Measurements from ENCODE around the gene SGMS1.
"Not testable (repeated sequence)": the region's sequence is repeated elsewhere in the genome, so short reads cannot be mapped to it uniquely, and the experiment has no call there.

SGMS1 gene

GRCh38 chr10:50281210-50281966, 342.4 kb downstream of the SGMS1 start:
- no peak for DNase-seq

DNA sequence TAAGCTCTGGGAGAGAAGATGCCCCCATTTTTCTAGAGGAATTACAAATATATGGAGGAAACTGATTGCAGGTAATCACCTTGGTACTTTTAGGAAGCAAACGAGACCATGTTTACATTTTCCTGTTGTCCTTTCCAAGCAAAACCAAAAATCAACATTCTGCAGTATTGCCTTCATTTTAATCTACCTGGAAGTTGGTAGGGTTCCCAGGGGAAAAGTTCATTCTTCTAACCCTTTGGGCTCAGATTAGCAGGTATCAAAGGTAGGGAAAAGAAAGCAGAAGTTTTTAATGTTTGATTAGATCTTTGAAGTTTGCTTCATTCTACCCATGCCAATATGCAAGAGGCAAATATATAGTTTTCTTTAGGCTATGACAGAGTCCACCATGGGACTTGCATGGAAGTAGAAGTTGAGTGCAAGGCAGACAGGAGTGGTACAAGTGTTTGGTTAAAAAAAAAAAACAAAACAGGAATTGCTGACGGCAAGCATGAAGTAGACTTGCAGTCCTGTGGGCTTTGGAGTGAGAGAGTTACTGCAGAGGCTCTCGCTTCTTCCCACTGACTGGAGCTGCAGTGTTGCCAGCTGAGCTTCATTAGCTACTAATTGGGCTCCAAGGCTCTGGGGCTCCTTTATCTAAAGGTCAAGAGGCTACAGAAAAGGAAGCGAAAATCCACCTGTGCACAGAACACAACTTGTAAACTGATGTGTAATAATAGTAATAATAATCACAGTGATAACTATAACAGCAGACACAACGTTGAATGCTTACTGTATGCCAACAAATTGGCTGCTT, 343.5 kb downstream of the SGMS1 start:
- peak; percentile 69 for DNase-seq

- peak; percentile 41 for DNase-seq
These were observed 344.3 kb downstream of the SGMS1 start for GRCh38 chr10:50279489-50279888.

DNA sequence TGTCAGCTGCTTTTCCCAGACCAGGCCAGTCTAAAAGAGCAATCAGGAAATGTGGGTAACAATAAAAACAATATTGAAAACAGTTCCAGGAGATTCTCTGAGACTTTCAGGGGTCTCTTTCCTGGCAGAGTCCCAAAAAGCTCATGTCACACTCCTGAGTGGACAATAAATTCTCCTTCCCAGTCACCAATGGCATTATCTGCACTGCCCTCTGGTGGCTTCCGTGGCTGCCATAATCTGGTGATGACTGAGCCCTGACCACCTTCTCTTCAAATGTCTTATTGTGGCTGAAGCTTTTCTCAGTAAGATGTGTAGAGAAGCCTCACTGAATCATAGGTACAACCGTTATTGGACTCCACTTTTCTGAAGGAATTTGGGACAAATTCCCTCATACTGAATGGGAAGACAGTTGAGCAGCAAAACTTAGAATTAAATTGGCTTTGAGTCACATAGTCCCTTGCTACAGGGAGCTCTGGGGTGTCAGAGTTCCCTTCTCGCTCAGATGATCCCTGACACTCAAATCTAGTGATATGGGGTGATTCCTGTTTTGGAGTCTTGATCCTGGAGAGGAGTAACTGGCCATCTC, 348.0 kb downstream of the SGMS1 start:
- DNase-seq, result peak; percentile 42

DNA sequence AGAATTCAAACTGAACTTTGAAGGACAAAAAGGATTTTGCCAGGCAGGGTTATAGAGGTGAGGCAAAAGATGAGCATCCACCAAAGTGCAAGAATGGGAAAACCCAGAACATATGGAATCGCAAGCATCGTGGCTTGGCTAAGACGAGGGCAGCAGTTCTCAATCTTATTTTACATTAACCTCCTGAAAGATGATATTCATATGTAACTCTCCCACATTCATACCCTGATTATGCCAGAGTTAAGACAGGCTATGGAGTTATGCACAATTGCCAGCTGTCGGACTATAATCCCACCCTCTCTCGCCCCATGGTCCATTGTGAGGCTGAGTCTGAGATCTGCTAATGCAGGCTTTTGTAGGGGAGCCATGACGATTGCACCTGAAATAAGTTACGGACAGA, 351.2 kb downstream of the SGMS1 start:
- DNase-seq, result no peak

GRCh38 chr10:50271564-50272250, 352.0 kb downstream of the SGMS1 start:
- no peak for DNase-seq

GRCh38 chr10:50267877-50268276, 355.9 kb downstream of the SGMS1 start:
- DNase-seq, result not testable (repeated sequence)

GRCh38 chr10:50262625-50263024, 361.1 kb downstream of the SGMS1 start:
- not testable (repeated sequence) for DNase-seq

DNA sequence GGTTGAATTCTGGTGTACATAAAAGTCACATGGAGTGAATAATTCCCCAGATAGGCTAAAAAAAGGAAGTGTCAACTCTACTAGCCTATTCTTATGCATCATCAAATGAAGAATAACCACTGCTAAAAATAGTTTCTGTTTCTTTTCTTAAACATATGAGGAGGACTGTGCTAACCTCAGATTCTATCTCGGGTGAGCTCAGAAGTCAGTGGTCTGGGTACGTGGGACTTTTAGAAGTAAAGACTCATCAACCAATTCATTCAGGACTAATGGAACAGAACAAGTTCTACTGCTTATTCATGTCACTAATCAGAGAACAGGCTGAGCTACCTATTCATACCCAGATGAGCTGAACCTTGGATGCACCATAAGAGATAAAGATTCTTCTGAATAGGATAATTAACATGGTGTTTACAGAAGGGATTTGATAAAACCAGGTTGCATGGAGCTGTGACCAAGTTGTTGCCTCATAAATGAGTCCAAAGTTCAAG, 362.9 kb downstream of the SGMS1 start:
- DNase-seq, result no peak

Measured in eye (tissue), 1 donor.